ENCODE measurements around the gene HLA-G.
"Not testable (repeated sequence)": the region's sequence is repeated elsewhere in the genome, so short reads cannot be mapped to it uniquely, and the experiment has no call there.

Gene HLA-G

DNA sequence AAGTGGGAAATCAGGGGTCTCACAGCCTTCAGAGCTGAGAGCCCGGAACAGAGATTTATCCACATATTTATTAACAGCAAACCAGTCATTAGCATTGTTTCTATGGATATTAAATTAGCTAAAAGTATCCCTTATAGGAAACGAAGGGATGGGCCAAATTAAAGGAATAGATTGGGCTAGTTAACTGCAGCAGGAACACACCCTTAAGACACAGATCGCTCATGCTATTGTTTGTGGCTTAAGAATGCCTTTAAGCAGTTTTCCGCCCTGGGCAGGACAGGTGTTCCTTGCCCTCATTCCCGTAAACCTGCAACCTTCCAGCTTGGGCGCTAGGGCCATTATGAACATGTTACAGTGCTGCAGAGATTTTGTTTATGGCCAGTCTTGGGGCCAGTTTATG lies 48.1 kb downstream of the HLA-G start:
- DNase-seq, result not testable (repeated sequence)
